ENCODE measurements around the gene USB1. TPM values are rescaled to one million over a fixed set of nuclear protein-coding genes. Genes with fewer than 3 reads are reported as not detected.

Gene USB1
- total RNA-seq, 1 experiment from 2014 or later, result 21.1 TPM

Other genes starting within 250 kb of the USB1 start
- gene KIFC3, start 198.9 kb upstream of the USB1 start, total RNA-seq (2014; rRNA removed; shearing (Covaris generic)), result 11.4 and 11.8 TPM in 2 replicates
- gene CNGB1, start 30.3 kb upstream of the USB1 start, total RNA-seq (2014; rRNA removed; shearing (Covaris generic)), result not detected in 2 replicates
- gene ZNF319, start 735 bp upstream of the USB1 start, total RNA-seq (2014; rRNA removed; shearing (Covaris generic)), result 5.6 and 5.7 TPM in 2 replicates
- gene MMP15, start 24.3 kb downstream of the USB1 start, total RNA-seq (2014; rRNA removed; shearing (Covaris generic)), result 3.5 and 3.9 TPM in 2 replicates
- 116 and 119 TPM in 2 replicates for gene CFAP20, start 128.0 kb downstream of the USB1 start, total RNA-seq (2014; rRNA removed; shearing (Covaris generic))
- 73.4 and 77.7 TPM in 2 replicates for gene CSNK2A2, start 196.7 kb downstream of the USB1 start, total RNA-seq (2014; rRNA removed; shearing (Covaris generic))

Data from SJCRH30 (cell line).